GM18508 (cell line): ENCODE measurements around the gene OR1L1.

Experiments used
- ATAC-seq: cut with Tn5 transposase; IDR thresholded peaks from one replicate; pipeline ENCODE4 v1.9.1; 2021; ENCODE audit warnings: moderate number of reproducible peaks; ENCODE audit not compliant: insufficient read depth, unreplicated experiment

Gene OR1L1, protein sequence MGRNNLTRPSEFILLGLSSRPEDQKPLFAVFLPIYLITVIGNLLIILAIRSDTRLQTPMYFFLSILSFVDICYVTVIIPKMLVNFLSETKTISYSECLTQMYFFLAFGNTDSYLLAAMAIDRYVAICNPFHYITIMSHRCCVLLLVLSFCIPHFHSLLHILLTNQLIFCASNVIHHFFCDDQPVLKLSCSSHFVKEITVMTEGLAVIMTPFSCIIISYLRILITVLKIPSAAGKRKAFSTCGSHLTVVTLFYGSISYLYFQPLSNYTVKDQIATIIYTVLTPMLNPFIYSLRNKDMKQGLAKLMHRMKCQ

DNA sequence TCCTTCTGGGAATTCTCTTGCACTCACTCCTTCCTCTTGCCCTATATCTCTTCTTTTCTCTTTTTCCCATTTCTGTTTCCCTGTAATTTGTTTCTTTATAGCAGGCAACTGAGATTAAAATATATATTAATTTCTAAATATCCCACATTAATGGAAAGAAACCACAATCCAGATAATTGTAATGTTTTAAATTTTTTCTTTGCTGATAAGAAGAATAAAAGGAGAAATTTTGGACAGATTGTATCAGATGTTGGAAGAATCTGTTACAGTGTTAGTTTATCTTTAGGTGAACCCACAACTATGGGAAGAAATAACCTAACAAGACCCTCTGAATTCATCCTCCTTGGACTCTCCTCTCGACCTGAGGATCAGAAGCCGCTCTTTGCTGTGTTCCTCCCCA lies at the start of gene OR1L1:
Gene OR1L1 (plus strand): TSS at position 301 of the 400 bp plus-strand sequence. CDS start 0 bp downstream, at position 301.
- no peak for ATAC-seq

DNA sequence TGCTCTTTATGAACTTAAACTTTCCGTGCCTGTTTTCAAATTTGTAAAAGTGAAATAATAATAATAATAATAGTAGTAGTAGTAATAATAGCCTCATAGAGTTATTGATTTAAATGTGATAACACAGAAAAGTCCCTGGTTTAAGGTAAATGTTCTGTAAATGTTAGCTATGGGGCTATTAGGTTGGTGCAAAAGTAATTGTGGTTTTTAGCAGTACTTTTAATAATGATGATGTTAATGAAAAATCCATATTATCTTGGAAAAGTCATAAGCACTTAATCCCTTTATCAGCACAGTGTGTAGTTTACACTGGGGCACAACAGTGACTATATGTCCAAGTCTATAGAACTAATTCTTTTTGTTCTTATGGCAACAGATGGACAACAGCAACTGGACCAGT lies 47.2 kb upstream of the OR1L1 start, which contains the start of gene OR1Q1:
Gene OR1Q1 (plus strand): TSS at position 377 of the 400 bp plus-strand sequence. CDS start 0 bp downstream, at position 377.
- ATAC-seq: no peak

DNA sequence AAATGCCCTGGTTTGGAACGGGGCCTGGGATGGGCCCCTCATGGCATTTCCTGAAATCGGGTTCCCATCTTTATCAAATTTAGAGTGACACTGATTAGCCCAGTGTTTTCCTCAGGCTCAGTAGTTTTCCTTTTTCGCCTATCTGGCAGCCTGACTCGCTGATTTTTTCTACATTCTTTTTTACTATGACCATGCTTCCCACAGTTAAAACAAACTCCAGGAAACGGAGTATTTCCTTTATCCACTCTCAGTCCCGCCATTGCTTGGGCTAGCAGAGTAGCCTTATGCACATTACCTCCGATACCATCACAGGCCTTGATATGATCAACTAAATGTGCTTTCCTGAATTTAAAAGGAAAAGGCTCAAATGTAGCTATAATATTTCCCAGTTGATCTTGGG lies 41.5 kb upstream of the OR1L1 start:
- ATAC-seq: no peak

DNA sequence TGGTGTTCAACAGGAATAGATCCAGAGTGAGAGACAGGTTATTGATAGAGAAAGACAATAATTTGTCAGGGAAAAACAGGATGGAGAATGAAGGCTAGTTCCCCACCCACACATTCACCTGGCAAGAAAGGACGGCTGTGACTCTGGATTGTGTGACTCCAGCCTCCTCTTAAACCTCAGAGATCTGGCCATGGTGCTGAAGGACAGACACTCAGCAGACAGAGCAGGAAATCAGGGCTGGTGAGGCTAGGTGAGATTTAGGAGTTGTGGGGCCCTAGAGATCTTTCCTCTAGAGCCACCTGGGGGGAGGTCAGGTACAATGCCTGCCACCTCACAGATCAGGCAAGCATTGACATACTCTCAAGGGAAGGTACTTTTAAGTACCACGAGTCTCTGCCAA lies 19.3 kb upstream of the OR1L1 start:
- no peak for ATAC-seq

DNA sequence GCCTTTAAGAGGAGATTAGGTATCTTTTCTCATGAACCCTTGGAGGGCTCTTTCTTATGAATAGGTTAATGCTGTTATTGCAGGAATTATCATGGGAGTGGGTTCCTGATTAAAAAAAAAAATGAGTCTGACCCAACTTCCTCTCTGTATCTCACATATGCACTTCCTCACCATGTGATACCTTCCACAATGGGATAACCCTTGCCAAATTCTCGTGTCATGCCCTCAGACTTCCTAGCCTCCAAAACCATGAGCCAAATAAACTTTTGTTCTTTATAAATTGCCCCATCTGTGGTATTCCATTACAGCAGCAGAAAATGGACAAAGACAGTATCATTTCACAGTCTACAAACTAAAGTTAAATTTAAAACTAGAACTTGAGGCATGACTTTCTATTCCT lies 5.1 kb upstream of the OR1L1 start:
- ATAC-seq: no peak

DNA sequence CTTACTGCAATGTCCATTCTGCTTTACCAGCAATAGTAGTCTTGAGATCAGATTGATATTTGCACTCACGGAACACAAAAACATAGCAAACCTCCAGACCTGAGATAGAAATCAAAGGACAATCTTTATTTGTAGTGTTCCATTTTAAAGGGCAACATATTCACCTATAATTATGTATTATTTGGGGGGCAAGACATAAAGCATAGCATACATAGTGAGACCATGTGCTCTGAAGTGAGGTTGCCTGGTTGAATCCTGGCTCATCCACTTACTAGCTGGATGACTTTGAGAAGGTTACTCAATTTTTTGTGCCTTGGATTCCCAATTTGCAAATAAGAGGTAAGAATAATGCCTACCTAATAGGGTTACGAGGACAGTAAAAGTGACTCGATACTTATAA lies 4.0 kb upstream of the OR1L1 start, which contains the start of gene OR1B1:
Gene OR1B1 (minus strand): TSS at position 101 of the 400 bp plus-strand sequence.
- ATAC-seq: no peak

DNA sequence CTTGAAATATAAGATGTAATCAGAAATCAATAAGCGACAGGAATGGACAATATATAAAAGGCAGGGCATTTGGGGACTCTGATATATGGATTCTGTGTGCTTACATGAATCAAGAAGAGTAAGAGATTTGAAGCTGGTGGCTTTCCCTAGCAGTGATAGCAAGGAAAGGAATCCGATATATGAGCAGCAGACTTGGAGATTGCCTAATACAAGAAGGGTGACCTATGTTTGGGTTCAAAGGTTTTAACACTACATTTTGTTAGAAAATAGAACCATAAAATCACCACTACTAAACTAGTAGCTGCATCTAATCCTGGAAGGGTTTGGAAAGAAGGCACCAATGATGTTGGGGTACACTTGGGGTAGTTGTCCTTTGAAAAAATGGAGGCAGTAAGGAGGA lies 11.0 kb downstream of the OR1L1 start:
- no peak for ATAC-seq

DNA sequence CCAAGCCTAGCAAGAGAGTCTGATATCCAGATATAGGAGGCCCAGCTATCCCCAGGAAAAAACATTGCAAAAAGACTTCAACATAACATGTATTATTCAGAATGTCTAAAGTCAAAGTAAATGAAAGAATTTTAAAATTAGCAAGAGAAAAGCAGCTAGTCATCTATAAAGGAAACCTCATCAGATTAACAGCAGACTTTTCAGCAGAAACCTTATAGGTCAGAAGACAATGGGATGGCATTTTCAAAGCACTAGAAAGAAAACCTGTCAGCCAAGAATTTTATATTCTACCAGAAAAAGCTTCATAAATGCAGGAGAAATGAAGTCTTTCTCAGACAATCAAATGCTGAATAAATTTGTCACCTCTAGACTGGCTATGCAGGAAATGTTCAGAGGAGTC lies 23.3 kb downstream of the OR1L1 start:
- no peak for ATAC-seq

DNA sequence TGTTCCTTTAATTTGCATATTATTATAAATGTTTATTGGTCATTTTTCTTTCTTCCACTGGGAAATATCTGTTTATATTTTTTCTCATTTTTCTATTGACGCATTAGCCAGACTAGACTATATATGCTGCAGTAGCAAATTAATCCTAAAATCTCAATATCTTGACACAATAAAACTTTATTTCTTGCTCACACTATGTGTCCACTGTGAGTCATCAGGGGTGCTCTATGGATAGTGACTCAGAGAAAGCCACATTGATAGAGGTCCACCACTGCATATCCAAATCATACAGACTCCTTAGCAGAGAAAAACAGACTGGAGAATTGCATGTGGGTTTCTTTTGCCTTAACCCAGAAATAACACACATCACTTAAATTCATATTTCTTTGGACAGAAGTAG lies 34.2 kb downstream of the OR1L1 start:
- no peak for ATAC-seq
